Epithelial cell of esophagus (primary cell): ENCODE results near the gene TULP1.

Source experiments
- DNase-seq: peaks from one replicate; pipeline ENCODE4 v3.0.0; 2010; ENCODE audit warnings: low read depth
- H3K4me3 ChIP-seq: 2 replicates; pipeline ENCODE4 v1.5.1; 2011; ENCODE audit warnings: mild to moderate bottlenecking, low read length, control low read depth
- CTCF ChIP-seq: IDR thresholded peaks from 2 replicates; pipeline ENCODE4 v1.5.1; 2011; ENCODE audit warnings: low read depth, mild to moderate bottlenecking, low read length, control low read depth, inconsistent platforms; ENCODE audit not compliant: insufficient read depth; ENCODE audit errors: missing control alignments

TULP1 gene

GRCh38 chr6:35488517-35488862 lies 24.2 kb downstream of the TULP1 start:
- TF ChIP-seq CTCF: no peak
- H3K4me3 ChIP-seq: no peak overlapping the region
- no peak for DNase-seq

GRCh38 chr6:35487658-35488516 lies 24.8 kb downstream of the TULP1 start:
- peak; percentile 68 for DNase-seq
- no peak for TF ChIP-seq CTCF
- no peak overlapping the region for H3K4me3 ChIP-seq

- H3K4me3 ChIP-seq: peak overlapping the region; percentile 21
- DNase-seq: peak; percentile 98
- no peak for TF ChIP-seq CTCF
Observed at GRCh38 chr6:35486005-35486925, 26.4 kb downstream of the TULP1 start.

- H3K4me3 ChIP-seq: peak overlapping the region; percentile 7
- TF ChIP-seq CTCF: no peak
- peak; percentile 66 for DNase-seq
Observed at GRCh38 chr6:35485402-35485877, 27.3 kb downstream of the TULP1 start.

- peak; percentile 72 for DNase-seq
- no peak for TF ChIP-seq CTCF
- no peak overlapping the region for H3K4me3 ChIP-seq
Observed at GRCh38 chr6:35484921-35485392, 27.7 kb downstream of the TULP1 start.

GRCh38 chr6:35483893-35484645 lies 28.6 kb downstream of the TULP1 start:
- no peak for DNase-seq
- H3K4me3 ChIP-seq: no peak overlapping the region
- TF ChIP-seq CTCF: no peak
